Left ventricle myocardium inferior (tissue), 1 donor: ENCODE results near the gene CPT1A. TPM values are rescaled to one million over a fixed set of nuclear protein-coding genes. Genes with fewer than 3 reads are reported as not detected.

Experiments used
- DNase-seq: peaks from one replicate; pipeline ENCODE4 v3.0.0-alpha.2; 2020
- H3K27ac ChIP-seq: fragments of 200-600 bp; replicated peaks from 2 replicates; pipeline ENCODE4 v1.8.0; 2021
- H3K27me3 ChIP-seq: fragments of 200-600 bp; 2 replicates; pipeline ENCODE4 v1.8.0; 2021; ENCODE audit warnings: low read depth
- H3K36me3 ChIP-seq: fragments of 200-600 bp; 2 replicates; pipeline ENCODE4 v1.8.0; 2021
- H3K4me1 ChIP-seq: fragments of 200-600 bp; 2 replicates; pipeline ENCODE4 v1.8.0; 2021
- H3K4me3 ChIP-seq: fragments of 200-600 bp; 2 replicates; pipeline ENCODE4 v1.8.0; 2021; ENCODE audit warnings: mild to moderate bottlenecking, moderate library complexity
- H3K9me3 ChIP-seq: fragments of 200-600 bp; replicated peaks from 2 replicates; pipeline ENCODE4 v1.8.0; 2021
- CTCF ChIP-seq: fragments of 200-600 bp; IDR thresholded peaks from 2 replicates; pipeline ENCODE4 v1.8.0; 2021; ENCODE audit warnings: antibody characterized with exemption, mild to moderate bottlenecking, borderline replicate concordance
- intact Hi-C: fragments of 100-400 bp; cut with micrococcal nuclease; formaldehyde crosslinking; loops from one replicate; pipeline ENCODE4 v1.11.0; 2022
- total RNA-seq: library from RNA; stranded (reverse); fragmentation: NEBNext Ultra II Directional; extraction: Animal tissue kit (Norgen Biotek cat#: 25700); gene quantifications from one replicate; pipeline ENCODE4 v1.2.1, GENCODE V29; 2021
- donor health status: DM: no; HTN: yes; CAD: no; lungs with severe emphysema.

CPT1A gene
- total RNA-seq, 1 donor from 2014 or later: 73.1 TPM

GRCh38 chr11:68835328-68835727 lies 6.4 kb downstream of the CPT1A start:
- intact Hi-C loops: no loop called here

GRCh38 chr11:68832476-68833181 lies 9.1 kb downstream of the CPT1A start:
- Histone ChIP-seq H3K9me3 (no peaks in the 10 kb centered on the region), H3K4me1 (peaks cover 96% of the 10 kb centered on the region), H3K4me3 (no peak overlapping the region), H3K27ac (peak overlapping the region; percentile 31), H3K27me3 (no peaks in the 10 kb centered on the region), H3K36me3 (peaks cover 4% of the 10 kb centered on the region)
- DNase-seq: no peak
- intact Hi-C loops: no loop called here
- TF ChIP-seq CTCF: no peak

More at GRCh38 chr11:68835328-68835727, 6.4 kb downstream of the CPT1A start:
- no peaks in the 10 kb centered on the region for H3K9me3 ChIP-seq
- no peak overlapping the region for H3K4me3 ChIP-seq
- peak overlapping the region; percentile 25 for H3K27ac ChIP-seq
- no peak for DNase-seq
- H3K27me3 ChIP-seq: no peaks in the 10 kb centered on the region
- no peak for TF ChIP-seq CTCF
- peaks cover 92% of the 10 kb centered on the region for H3K4me1 ChIP-seq
- H3K36me3 ChIP-seq: no peaks in the 10 kb centered on the region

- intact Hi-C loops: no loop called here
- no peak overlapping the region for H3K27ac ChIP-seq
These were observed 10.6 kb downstream of the CPT1A start for GRCh38 chr11:68831124-68831523.

GRCh38 chr11:68829581-68829980 lies 12.1 kb downstream of the CPT1A start:
- intact Hi-C loops: no loop called here
- Histone ChIP-seq H3K27ac (no peak overlapping the region), H3K4me3 (no peak overlapping the region), H3K27me3 (no peaks in the 10 kb centered on the region), H3K36me3 (peaks cover 4% of the 10 kb centered on the region), H3K4me1 (peaks cover 77% of the 10 kb centered on the region), H3K9me3 (no peaks in the 10 kb centered on the region)
- no peak for DNase-seq
- no peak for TF ChIP-seq CTCF

More at GRCh38 chr11:68831124-68831523, 10.6 kb downstream of the CPT1A start:
- DNase-seq: no peak
- no peak for TF ChIP-seq CTCF
- peaks cover 82% of the 10 kb centered on the region for H3K4me1 ChIP-seq
- H3K4me3 ChIP-seq: no peak overlapping the region
- peaks cover 4% of the 10 kb centered on the region for H3K36me3 ChIP-seq
- no peaks in the 10 kb centered on the region for H3K27me3 ChIP-seq
- no peaks in the 10 kb centered on the region for H3K9me3 ChIP-seq

- peaks cover 73% of the 10 kb centered on the region for H3K4me1 ChIP-seq
- peaks cover 4% of the 10 kb centered on the region for H3K36me3 ChIP-seq
- no peaks in the 10 kb centered on the region for H3K9me3 ChIP-seq
- DNase-seq: no peak
- no peak for TF ChIP-seq CTCF
- no peaks in the 10 kb centered on the region for H3K27me3 ChIP-seq
- intact Hi-C loops: no loop called here
- peak overlapping the region; percentile 39 for H3K27ac ChIP-seq
- no peak overlapping the region for H3K4me3 ChIP-seq
These were observed 12.8 kb downstream of the CPT1A start for GRCh38 chr11:68828957-68829356.
